ENCODE data around the gene EDN2.
A peak's percentile ranks its signal among the peaks of the same experiment; 100 is the strongest.

The EDN2 gene

GRCh38 chr1:41498391-41498790 is 13.9 kb upstream of the EDN2 start:
- DNase-seq = no peak

DNA sequence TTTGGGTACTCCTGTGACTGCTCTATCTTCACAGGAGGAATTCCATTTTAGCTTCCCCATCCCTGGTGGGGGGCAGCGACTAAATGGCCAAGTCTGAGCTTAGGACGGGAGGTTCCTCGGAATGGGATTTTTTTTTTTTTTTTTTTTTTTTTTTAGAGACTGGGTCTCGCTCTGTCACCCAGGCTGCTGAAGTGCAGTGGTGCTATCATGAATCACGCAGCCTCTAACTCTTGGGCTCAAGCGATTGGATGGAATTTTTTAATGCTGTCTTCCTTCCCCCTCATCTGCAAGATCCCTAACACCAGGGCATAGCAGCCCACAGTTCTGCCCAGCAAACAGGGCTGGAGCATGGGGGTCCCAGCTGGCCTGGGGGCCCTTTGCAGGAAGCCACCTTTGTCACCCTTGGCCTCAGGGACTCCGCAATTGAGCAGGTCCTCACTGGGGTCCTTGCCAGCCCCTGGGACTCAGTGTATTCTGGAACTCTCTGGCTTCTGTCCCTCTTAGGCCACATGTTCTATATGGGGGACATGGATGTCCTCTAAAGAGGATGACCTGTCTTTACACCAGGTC is 13.1 kb upstream of the EDN2 start:
- no peak for DNase-seq

GRCh38 chr1:41497056-41497440 is 12.6 kb upstream of the EDN2 start:
- no peak for DNase-seq

GRCh38 chr1:41496080-41497055 is 11.9 kb upstream of the EDN2 start:
- DNase-seq = peak; percentile 93

GRCh38 chr1:41495210-41495948 is 10.9 kb upstream of the EDN2 start:
- peak; percentile 48 for DNase-seq

GRCh38 chr1:41494351-41495209 is 10.1 kb upstream of the EDN2 start:
- no peak for DNase-seq

DNA sequence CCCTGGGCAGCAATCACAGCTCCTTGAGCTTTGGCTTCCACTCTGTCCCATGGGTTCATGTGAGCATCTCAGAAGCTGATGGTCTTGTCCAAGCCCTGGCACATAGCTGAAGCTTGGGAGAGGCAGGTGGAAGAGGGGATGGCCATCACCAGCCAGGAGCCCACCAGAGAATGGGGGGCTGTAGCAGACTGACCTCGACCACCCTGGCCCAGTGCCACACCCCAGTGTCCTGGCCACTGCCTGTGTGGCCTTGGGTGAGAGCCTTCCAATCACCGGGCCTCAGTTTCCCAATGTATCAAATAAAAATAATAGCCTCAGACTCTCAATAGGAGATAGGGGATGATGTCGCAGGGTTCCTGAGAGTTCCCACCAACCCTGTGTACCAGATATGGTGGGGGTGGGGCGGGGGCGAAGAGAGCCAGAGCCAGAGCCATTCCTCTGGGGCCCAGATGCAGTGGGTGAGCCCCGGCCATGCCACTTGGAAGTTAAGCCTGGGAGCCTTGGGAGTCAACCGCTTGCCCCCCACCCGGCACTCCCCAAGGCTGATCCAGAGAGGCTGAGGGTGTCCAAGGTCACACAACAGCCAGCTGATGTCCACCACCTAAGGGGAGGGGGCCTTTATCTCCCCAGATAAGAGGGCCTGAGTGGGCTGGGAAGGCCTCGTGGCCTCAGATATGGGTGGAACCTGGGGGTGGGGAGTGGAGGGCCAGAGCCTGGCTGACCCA is 9.3 kb upstream of the EDN2 start:
- DNase-seq = no peak

DNA sequence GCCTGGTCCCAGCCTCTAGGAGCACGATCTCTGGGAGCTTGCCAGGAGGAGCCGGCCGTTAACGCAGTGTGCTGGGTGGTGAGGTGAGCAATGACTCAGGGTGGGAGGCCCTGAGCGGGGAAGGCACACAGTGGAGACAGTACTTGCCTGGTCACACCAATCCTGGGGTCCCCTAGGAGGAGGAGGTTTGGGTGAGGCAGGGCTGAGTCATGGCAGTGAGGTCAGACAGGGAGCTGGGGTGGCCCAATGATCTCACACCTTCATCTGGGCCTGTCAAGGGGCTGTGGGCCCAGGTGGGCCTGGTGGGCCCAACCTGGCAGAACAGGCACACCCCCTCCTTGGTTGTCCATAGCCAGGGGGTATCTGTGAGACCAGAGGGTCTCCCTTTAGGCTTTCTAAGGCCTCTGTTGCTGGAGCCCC is 8.6 kb upstream of the EDN2 start:
- peak; percentile 92 for DNase-seq

- no peak for DNase-seq
These were observed 7.9 kb upstream of the EDN2 start for GRCh38 chr1:41492341-41492848.

DNA sequence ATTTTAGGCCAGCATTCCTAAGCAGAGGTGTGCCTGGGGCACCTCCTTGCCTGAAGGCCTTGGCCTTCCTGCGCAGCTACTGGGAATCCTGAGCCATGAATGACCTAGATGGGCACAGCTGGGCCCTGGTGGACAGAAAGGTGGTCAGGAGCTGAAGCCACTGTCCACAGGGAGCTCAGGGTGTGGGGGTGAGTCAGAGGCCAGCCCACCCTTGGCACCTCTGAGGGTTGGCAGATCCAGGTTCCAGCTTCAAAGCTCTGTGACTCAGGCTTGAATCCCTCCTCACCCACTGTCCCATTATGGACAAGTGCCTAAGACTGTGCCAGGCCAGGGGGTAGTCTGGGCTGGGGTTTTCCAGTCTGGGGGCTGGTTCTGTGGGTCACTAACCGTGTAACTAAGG is 6.4 kb upstream of the EDN2 start:
- no peak for DNase-seq

DNA sequence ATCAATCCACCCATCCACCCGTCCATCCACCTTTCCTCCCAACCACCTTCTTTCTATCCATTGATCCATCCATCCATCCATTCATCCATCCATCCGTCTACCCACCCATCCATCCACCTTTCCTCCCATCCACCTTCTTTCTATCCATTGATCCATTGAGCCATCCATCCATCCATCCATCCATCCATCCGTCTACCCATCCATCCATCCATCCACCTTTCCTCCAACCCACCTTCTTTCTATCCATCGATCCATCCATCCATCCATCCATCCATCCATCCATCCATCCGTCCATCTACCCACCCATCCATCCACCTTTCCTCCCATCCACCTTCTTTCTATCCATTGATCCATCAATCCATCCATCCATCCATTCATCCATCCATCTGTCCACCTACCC is 5.1 kb upstream of the EDN2 start:
- no peak for DNase-seq

DNA sequence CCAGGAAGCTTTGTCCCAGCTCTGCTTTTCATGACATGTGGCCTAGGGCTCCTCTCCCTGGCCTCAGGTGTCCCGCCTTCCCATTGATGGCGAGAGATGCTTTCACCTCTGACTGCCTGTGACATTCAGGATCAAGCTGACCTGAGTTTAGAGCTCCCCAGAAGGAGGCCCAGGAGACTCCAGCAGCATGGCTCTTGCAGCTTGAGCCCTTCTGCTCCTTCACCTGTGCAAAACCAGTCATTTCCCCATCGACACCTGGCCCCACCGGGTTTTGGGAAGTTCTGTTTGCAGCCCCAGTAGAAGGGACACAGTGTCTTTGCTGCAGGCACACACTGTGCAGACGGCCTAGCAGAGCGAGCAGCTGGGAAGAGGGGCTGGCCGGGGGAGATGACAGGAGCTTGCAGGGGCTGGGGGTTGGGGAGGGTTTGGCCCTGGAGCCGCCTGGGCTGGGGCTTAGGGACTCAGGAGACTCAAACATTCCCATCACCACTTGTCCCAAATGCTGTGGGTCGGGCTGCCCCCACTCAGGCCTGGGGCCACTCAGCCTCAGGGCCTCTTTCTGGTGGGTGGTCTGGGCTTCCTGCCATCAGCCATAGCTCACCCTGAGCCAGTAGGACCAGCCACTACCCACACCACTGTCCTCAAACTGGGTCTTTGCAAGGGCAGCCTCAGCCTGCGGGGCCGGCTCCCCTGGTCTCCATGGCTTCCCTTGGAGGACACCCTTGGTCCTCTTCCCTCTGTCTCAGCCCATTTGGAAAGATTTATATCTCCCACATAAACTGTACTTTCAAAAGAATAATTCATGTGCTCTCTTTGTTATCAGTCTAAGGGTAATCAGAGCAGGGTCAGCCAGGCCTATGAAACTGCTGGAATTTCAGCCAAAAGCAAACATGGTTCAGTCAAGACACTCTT is 3.8 kb upstream of the EDN2 start:
- no peak for DNase-seq

- DNase-seq = peak; percentile 44
These were observed 2.9 kb upstream of the EDN2 start for GRCh38 chr1:41487126-41488039.

- peak; percentile 88 for DNase-seq
These were observed 2.1 kb upstream of the EDN2 start for GRCh38 chr1:41486371-41487125.

DNA sequence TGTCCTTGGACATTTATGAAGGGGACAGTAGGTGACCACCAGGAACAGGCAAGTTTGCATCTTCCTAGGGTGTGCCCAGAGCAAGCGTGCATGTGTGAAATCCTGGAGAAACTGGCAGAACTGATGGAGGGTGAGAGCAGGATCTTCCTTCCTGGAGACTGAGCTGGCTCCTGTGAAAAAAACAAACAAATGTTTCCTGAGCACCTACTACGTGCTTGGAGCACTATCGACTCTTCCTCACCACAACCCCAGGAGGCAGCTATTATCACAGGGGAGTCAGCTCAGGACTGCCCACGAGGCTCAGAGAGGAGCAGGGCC is 1.5 kb upstream of the EDN2 start:
- no peak for DNase-seq

- DNase-seq = peak; percentile 80
These were observed 1.1 kb upstream of the EDN2 start for GRCh38 chr1:41485605-41486004.

- DNase-seq = no peak
These were observed 502 bp downstream of the EDN2 start for GRCh38 chr1:41483960-41484401.
